HEK293T (cell line): Measurements from ENCODE around the gene MAST4.

ENCODE experiments used
- BHLHE40 ChIP-seq: fragments of 450-650 bp; IDR thresholded peaks from 2 replicates; pipeline ENCODE4 v1.6.1; 2016; ENCODE audit warnings: mild to moderate bottlenecking, moderate library complexity, borderline replicate concordance
- ELF4 ChIP-seq: fragments of 450-650 bp; IDR thresholded peaks from 2 replicates; pipeline ENCODE4 v1.6.1; 2017; ENCODE audit warnings: antibody characterized with exemption
- FOXA1 ChIP-seq: fragments of 450-650 bp; IDR thresholded peaks from 2 replicates; pipeline ENCODE4 v1.6.1; 2016; ENCODE audit warnings: mild to moderate bottlenecking
- FOXM1 ChIP-seq: fragments of 450-650 bp; IDR thresholded peaks from 2 replicates; pipeline ENCODE4 v1.6.1; 2017; ENCODE audit warnings: mild to moderate bottlenecking, borderline replicate concordance
- HDGF ChIP-seq: fragments of 450-650 bp; IDR thresholded peaks from 2 replicates; pipeline ENCODE4 v1.6.1; 2017; ENCODE audit warnings: antibody characterized with exemption, borderline replicate concordance
- L3MBTL2 ChIP-seq: fragments of 450-650 bp; conservative IDR thresholded peaks from 2 replicates; pipeline ENCODE4 v1.6.1; 2016; ENCODE audit warnings: mild to moderate bottlenecking
- NFRKB ChIP-seq: fragments of 450-650 bp; IDR thresholded peaks from 2 replicates; pipeline ENCODE4 v1.6.1; 2016; ENCODE audit warnings: mild to moderate bottlenecking, moderate library complexity
- SP1 ChIP-seq: fragments of 450-650 bp; IDR thresholded peaks from 2 replicates; pipeline ENCODE4 v1.6.1; 2017
- TF ChIP-seq, protein P1 (sequence below): fragments of 450-650 bp; IDR thresholded peaks from 2 replicates; pipeline ENCODE4 v1.6.1; 2016

DNA sequence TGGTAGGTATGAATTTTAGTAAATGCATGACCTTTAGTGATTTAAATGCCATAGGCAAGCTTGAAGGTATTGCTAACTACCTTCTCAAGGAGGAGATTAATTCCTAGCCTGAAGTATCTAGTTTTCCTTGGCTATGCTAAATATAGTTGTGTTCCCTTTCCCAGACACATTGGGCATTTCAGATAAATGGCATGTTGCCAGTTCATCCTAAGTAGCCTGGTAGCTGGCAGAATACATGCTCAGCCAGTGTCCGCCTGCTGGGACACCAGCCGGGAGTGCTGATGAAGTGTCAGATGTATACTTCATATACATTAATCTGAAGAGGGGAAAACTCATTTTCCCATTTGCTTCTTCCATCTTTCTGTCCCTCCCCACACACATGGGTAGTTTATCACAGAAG, 196.9 kb downstream of the MAST4 start:
- TF ChIP-seq ELF4 (no peak), FOXA1 (no peak), FOXM1 (no peak), BHLHE40 (no peak), L3MBTL2 (no peak), HDGF (no peak), NFRKB (no peak), SP1 (no peak)
- TF ChIP-seq, protein P1, sequence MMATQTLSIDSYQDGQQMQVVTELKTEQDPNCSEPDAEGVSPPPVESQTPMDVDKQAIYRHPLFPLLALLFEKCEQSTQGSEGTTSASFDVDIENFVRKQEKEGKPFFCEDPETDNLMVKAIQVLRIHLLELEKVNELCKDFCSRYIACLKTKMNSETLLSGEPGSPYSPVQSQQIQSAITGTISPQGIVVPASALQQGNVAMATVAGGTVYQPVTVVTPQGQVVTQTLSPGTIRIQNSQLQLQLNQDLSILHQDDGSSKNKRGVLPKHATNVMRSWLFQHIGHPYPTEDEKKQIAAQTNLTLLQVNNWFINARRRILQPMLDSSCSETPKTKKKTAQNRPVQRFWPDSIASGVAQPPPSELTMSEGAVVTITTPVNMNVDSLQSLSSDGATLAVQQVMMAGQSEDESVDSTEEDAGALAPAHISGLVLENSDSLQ, result no peak
